Neural cell (in vitro differentiated cells): ENCODE data around the gene CABLES2. TPM values are rescaled to one million over a fixed set of nuclear protein-coding genes. Genes with fewer than 3 reads are reported as not detected.

ENCODE experiments used
- H2AFZ ChIP-seq: fragments of 200-600, 300-800 bp; sonication (generic), shearing (Covaris generic); 2 replicates; pipeline ENCODE4 v1.6.0; 2014; ENCODE audit warnings: low read depth, mild to moderate bottlenecking, antibody characterized with exemption, low read length, moderate library complexity
- H3F3A ChIP-seq: fragments of 200-600 bp; shearing (Covaris generic); 2 replicates; pipeline ENCODE4 v1.6.1; 2016; ENCODE audit warnings: mild to moderate bottlenecking, moderate library complexity, mixed read lengths, antibody characterized with exemption, low read length; ENCODE audit not compliant: insufficient read depth, poor library complexity, severe bottlenecking
- H3K27ac ChIP-seq: fragments of 200-600, 300-800 bp; sonication (generic), shearing (Covaris generic); 2 replicates; pipeline ENCODE4 v1.5.1; 2014; ENCODE audit warnings: mild to moderate bottlenecking, low read length, moderate library complexity
- H3K27me3 ChIP-seq: fragments of 300-800, 200-600 bp; sonication (generic), shearing (Covaris generic); 2 replicates; pipeline ENCODE4 v1.6.0; 2014; ENCODE audit warnings: mild to moderate bottlenecking, low read depth, low read length, moderate library complexity; ENCODE audit not compliant: insufficient read depth
- H3K36me3 ChIP-seq: fragments of 300-800, 200-600 bp; sonication (generic), shearing (Covaris generic); 2 replicates; pipeline ENCODE4 v1.5.1; 2014; ENCODE audit warnings: mild to moderate bottlenecking, antibody characterized with exemption, low read length, moderate library complexity; ENCODE audit not compliant: insufficient read depth
- H3K4me2 ChIP-seq: fragments of 300-800, 200-600 bp; sonication (generic), shearing (Covaris generic); 2 replicates; pipeline ENCODE4 v1.6.0; 2014; ENCODE audit warnings: mild to moderate bottlenecking, low read length
- H3K4me3 ChIP-seq: fragments of 300-800, 200-600 bp; sonication (generic), shearing (Covaris generic); 2 replicates; pipeline ENCODE4 v1.5.1; 2014; ENCODE audit warnings: mild to moderate bottlenecking, low read length, moderate library complexity
- H3K79me2 ChIP-seq: fragments of 200-600 bp; shearing (Covaris generic); replicated peaks from 2 replicates; pipeline ENCODE4 v1.6.0; 2014; ENCODE audit warnings: mild to moderate bottlenecking, low read length, moderate library complexity; ENCODE audit not compliant: insufficient read depth
- H3K9ac ChIP-seq: fragments of 300-800, 200-600 bp; sonication (generic), shearing (Covaris generic); 2 replicates; pipeline ENCODE4 v1.6.1; 2016; ENCODE audit warnings: mild to moderate bottlenecking, low read length, mixed read lengths
- H3K9me2 ChIP-seq: fragments of 200-600 bp; shearing (Covaris generic); 2 replicates; pipeline ENCODE4 v1.6.1; 2016; ENCODE audit warnings: mild to moderate bottlenecking, low read length, mixed read lengths; ENCODE audit not compliant: insufficient read depth
- H3K9me3 ChIP-seq: fragments of 200-600, 300-800 bp; sonication (generic), shearing (Covaris generic); 2 replicates; pipeline ENCODE4 v1.6.1; 2016; ENCODE audit warnings: mild to moderate bottlenecking, mixed run types, low read length, moderate library complexity, mixed read lengths
- H4K20me1 ChIP-seq: fragments of 200-600 bp; shearing (Covaris generic); 2 replicates; pipeline ENCODE4 v1.6.1; 2016; ENCODE audit warnings: mild to moderate bottlenecking, mixed run types; ENCODE audit not compliant: insufficient read depth
- CTCF ChIP-seq: fragments of 450-650 bp; IDR thresholded peaks from 2 replicates; pipeline ENCODE4 v1.5.1; 2014; ENCODE audit warnings: antibody characterized with exemption, mild to moderate bottlenecking, moderate library complexity; ENCODE audit not compliant: poor library complexity, severe bottlenecking
- EP300 ChIP-seq: fragments of 450-650 bp; conservative IDR thresholded peaks from 2 replicates; pipeline ENCODE4 v1.6.1; 2014; ENCODE audit warnings: antibody characterized with exemption, mild to moderate bottlenecking, moderate library complexity; ENCODE audit not compliant: poor library complexity, severe bottlenecking
- EZH2 ChIP-seq: fragments of 200-600, 300-800 bp; shearing (Covaris generic), sonication (generic); IDR thresholded peaks from 2 replicates; pipeline ENCODE4 v1.6.1; 2014; ENCODE audit warnings: antibody characterized with exemption, low read length, borderline replicate concordance, mild to moderate bottlenecking; ENCODE audit not compliant: insufficient read depth, poor library complexity, severe bottlenecking
- MXI1 ChIP-seq: fragments of 450-650 bp; conservative IDR thresholded peaks from 2 replicates; pipeline ENCODE4 v1.6.1; 2014; ENCODE audit warnings: antibody characterized with exemption, mild to moderate bottlenecking; ENCODE audit not compliant: poor library complexity, severe bottlenecking
- POLR2AphosphoS5 ChIP-seq: IDR thresholded peaks from 2 replicates; pipeline ENCODE4 v1.6.1; 2012
- RAD21 ChIP-seq: fragments of 450-650 bp; conservative IDR thresholded peaks from 2 replicates; pipeline ENCODE4 v1.6.1; 2014; ENCODE audit warnings: antibody characterized with exemption, mild to moderate bottlenecking, moderate library complexity
- SMC3 ChIP-seq: fragments of 450-650 bp; conservative IDR thresholded peaks from 2 replicates; pipeline ENCODE4 v1.6.1; 2014; ENCODE audit warnings: antibody characterized with exemption, mild to moderate bottlenecking, moderate library complexity; ENCODE audit not compliant: poor library complexity
- TAF1 ChIP-seq: IDR thresholded peaks from 2 replicates; pipeline ENCODE4 v1.6.1; 2012; ENCODE audit warnings: low read depth
- polyA plus RNA-seq: library from polyadenylated mRNA; depleted of rRNA; stranded (reverse); fragments of >200 nt; gene quantifications from 2 replicates; pipeline ENCODE4 v1.2.3, GENCODE V29; 2014
- TF ChIP-seq, protein P1 (sequence below): IDR thresholded peaks from 2 replicates; pipeline ENCODE4 v1.6.1; 2012; ENCODE audit warnings: borderline replicate concordance

The CABLES2 gene
- polyA plus RNA-seq, 1 donor from 2014 or later: 8.3 TPM

DNA sequence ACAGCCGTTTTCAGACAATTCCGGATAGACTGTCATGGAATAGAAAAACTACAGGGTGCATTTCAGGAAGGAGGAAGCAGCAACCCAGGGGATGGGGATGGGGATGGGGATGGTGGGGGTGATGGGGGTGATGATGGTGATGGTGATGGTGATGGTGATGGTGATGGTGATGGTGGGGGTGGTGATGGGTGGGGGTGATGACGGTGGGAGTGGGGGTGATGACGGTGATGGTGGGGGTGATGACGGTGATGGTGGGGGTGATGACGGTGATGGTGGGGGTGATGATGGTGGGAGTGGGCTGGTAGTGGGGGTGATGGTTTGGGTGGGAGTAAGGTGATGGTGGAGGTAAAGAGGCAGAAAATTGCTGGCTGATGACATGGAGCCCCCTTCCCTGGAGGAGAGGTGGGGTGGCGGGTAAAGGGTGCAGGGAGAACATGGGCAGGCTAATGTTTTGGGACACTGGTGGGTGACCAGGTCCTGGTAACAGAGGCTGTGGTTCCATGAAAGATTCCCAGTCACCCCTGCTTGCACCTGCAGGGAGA, 57.5 kb downstream of the CABLES2 start:
- H3F3A ChIP-seq: no peaks in the 10 kb centered on the region
- no peaks in the 10 kb centered on the region for H3K79me2 ChIP-seq
- H3K36me3 ChIP-seq: no peaks in the 10 kb centered on the region
- H3K9ac ChIP-seq: no peak overlapping the region
- no peaks in the 10 kb centered on the region for H4K20me1 ChIP-seq
- H2AFZ ChIP-seq: no peak overlapping the region
- H3K9me2 ChIP-seq: no peaks in the 10 kb centered on the region
- H3K4me2 ChIP-seq: no peak overlapping the region
- H3K9me3 ChIP-seq: no peaks in the 10 kb centered on the region
- H3K4me3 ChIP-seq: no peak overlapping the region
- H3K27me3 ChIP-seq: no peaks in the 10 kb centered on the region
- no peak overlapping the region for H3K27ac ChIP-seq
- TF ChIP-seq, protein P1, sequence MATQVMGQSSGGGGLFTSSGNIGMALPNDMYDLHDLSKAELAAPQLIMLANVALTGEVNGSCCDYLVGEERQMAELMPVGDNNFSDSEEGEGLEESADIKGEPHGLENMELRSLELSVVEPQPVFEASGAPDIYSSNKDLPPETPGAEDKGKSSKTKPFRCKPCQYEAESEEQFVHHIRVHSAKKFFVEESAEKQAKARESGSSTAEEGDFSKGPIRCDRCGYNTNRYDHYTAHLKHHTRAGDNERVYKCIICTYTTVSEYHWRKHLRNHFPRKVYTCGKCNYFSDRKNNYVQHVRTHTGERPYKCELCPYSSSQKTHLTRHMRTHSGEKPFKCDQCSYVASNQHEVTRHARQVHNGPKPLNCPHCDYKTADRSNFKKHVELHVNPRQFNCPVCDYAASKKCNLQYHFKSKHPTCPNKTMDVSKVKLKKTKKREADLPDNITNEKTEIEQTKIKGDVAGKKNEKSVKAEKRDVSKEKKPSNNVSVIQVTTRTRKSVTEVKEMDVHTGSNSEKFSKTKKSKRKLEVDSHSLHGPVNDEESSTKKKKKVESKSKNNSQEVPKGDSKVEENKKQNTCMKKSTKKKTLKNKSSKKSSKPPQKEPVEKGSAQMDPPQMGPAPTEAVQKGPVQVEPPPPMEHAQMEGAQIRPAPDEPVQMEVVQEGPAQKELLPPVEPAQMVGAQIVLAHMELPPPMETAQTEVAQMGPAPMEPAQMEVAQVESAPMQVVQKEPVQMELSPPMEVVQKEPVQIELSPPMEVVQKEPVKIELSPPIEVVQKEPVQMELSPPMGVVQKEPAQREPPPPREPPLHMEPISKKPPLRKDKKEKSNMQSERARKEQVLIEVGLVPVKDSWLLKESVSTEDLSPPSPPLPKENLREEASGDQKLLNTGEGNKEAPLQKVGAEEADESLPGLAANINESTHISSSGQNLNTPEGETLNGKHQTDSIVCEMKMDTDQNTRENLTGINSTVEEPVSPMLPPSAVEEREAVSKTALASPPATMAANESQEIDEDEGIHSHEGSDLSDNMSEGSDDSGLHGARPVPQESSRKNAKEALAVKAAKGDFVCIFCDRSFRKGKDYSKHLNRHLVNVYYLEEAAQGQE: no peak
- TF ChIP-seq MXI1: no peak
- no peak for TF ChIP-seq RAD21
- no peak for TF ChIP-seq SMC3
- no peak for TF ChIP-seq POLR2AphosphoS5
- no peak for TF ChIP-seq EZH2
- no peak for TF ChIP-seq EP300
- no peak for TF ChIP-seq TAF1
- TF ChIP-seq CTCF: no peak

DNA sequence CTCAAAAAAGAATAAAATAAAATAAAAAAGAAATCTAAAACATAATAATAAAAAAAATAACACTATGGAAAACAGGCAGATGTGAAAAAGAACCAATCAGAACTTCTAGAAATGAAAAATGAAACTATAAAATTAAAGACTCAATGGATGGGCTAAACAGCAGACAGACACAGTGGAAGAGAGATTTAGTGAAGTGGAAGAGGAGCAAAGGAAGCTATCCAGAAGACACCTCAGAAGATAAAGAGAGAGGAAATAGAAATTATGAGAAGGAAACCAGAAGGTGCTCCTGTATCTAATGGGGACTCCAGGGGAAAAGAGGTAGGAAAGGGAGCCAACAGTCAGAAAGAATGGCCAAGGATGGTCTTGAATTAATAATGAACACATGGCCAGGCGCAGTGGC, 58.5 kb downstream of the CABLES2 start:
- no peak overlapping the region for H3K4me2 ChIP-seq
- H3K36me3 ChIP-seq: no peaks in the 10 kb centered on the region
- no peak overlapping the region for H3K9ac ChIP-seq
- no peaks in the 10 kb centered on the region for H3K9me2 ChIP-seq
- no peaks in the 10 kb centered on the region for H3K27me3 ChIP-seq
- no peaks in the 10 kb centered on the region for H3F3A ChIP-seq
- H4K20me1 ChIP-seq: no peaks in the 10 kb centered on the region
- H3K4me3 ChIP-seq: no peak overlapping the region
- no peak overlapping the region for H2AFZ ChIP-seq
- H3K9me3 ChIP-seq: no peaks in the 10 kb centered on the region
- no peaks in the 10 kb centered on the region for H3K79me2 ChIP-seq
- H3K27ac ChIP-seq: no peak overlapping the region
- no peak for TF ChIP-seq POLR2AphosphoS5
- TF ChIP-seq EZH2: no peak
- no peak for TF ChIP-seq RAD21
- no peak for TF ChIP-seq TAF1
- TF ChIP-seq MXI1: no peak
- no peak for TF ChIP-seq EP300
- TF ChIP-seq, protein P1: no peak
